CD4-positive, alpha-beta T cell (primary cell): ENCODE data around the gene BTBD19. TPM values are rescaled to one million over a fixed set of nuclear protein-coding genes. Genes with fewer than 3 reads are reported as not detected.
"Not testable (repeated sequence)": the region's sequence is repeated elsewhere in the genome, so short reads cannot be mapped to it uniquely, and the experiment has no call there.

Source experiments
- ATAC-seq: fragments of 200-7000 bp; cut with Tn5 transposase; one replicate; pipeline ENCODE4 v1.10.0; 2022; ENCODE audit warnings: mild to moderate bottlenecking; ENCODE audit not compliant: poor library complexity
- CTCF ChIA-PET: fragments of 350-600 bp; sonication (Branson Sonifier 250); formaldehyde crosslinking; loops from one replicate; lab custom pipeline; 2021; ENCODE audit warnings: antibody characterized with exemption, inconsistent platforms; lab: Charles Lee
- POLR2A ChIA-PET: fragments of 350-600 bp; sonication (Branson Sonifier 250); formaldehyde crosslinking; loops from one replicate; lab custom pipeline; 2021; ENCODE audit warnings: antibody characterized with exemption, inconsistent platforms; lab: Charles Lee
- DNase-seq, 14 experiments: peaks; one replicate each; pipeline ENCODE4 v3.0.0-alpha.2; 2013 to 2020; ENCODE audit warnings: mixed read lengths in 2 of 14
- H3K27ac ChIP-seq, 2 donors: one replicate each; pipeline versions ENCODE4 v1.5.1 to v1.7.0; 2013; ENCODE audit warnings: low read length in 2 of 2, low read depth in 1 of 2, mild to moderate bottlenecking in 1 of 2
- H3K27me3 ChIP-seq, 2 experiments: 1 replicate in 1 of 2; 2 replicates in 1 of 2; pipeline versions ENCODE4 v1.6.1 to v1.7.0; 2013; ENCODE audit warnings: low read length in 2 of 2, control low read depth in 1 of 2, mild to moderate bottlenecking in 1 of 2, moderate library complexity in 1 of 2; ENCODE audit not compliant: insufficient read depth in 2 of 2, control insufficient read depth in 1 of 2
- H3K36me3 ChIP-seq: one replicate; pipeline ENCODE4 v1.6.1; 2013; ENCODE audit warnings: low read length, control low read depth; ENCODE audit not compliant: insufficient read depth
- H3K4me1 ChIP-seq: one replicate; pipeline ENCODE4 v1.6.1; 2013; ENCODE audit warnings: low read length, control low read depth; ENCODE audit not compliant: insufficient read depth
- H3K4me3 ChIP-seq: one replicate; pipeline ENCODE4 v1.5.1; 2013; ENCODE audit warnings: mild to moderate bottlenecking, low read length, moderate library complexity
- H3K9me3 ChIP-seq, 2 experiments: 1 replicate in 1 of 2; 2 replicates in 1 of 2; pipeline versions ENCODE4 v1.6.1 to v1.7.0; 2013; ENCODE audit warnings: low read length in 2 of 2, mild to moderate bottlenecking in 2 of 2, control low read depth in 1 of 2, moderate library complexity in 1 of 2; ENCODE audit not compliant: control insufficient read depth in 1 of 2, insufficient read depth in 1 of 2
- H3K27ac Mint-ChIP-seq: one replicate; pipeline ENCODE4 v1.8.0; 2020; ENCODE audit warnings: mixed read lengths
- H3K27me3 Mint-ChIP-seq: one replicate; pipeline ENCODE4 v1.8.0; 2021; ENCODE audit warnings: mixed read lengths
- H3K36me3 Mint-ChIP-seq: one replicate; pipeline ENCODE4 v1.8.0; 2021; ENCODE audit warnings: low read depth, mixed read lengths
- H3K4me1 Mint-ChIP-seq: one replicate; pipeline ENCODE4 v1.8.0; 2021; ENCODE audit warnings: low read depth, mixed read lengths
- H3K4me3 Mint-ChIP-seq: one replicate; pipeline ENCODE4 v1.8.0; 2020; ENCODE audit warnings: mild to moderate bottlenecking, mixed read lengths
- H3K9me3 Mint-ChIP-seq: one replicate; pipeline ENCODE4 v1.8.0; 2020; ENCODE audit warnings: mixed read lengths
- intact Hi-C, 2 experiments: fragments of 100-400 bp; cut with DNase I in 1 of 2; cut with micrococcal nuclease in 1 of 2; formaldehyde crosslinking; loops; one replicate each; pipeline versions ENCODE4 v1.15.1 to v1.9.0; 2023 to 2025; cut with DNase I, micrococcal nuclease
- total RNA-seq, 174 experiments: library from RNA in 2 of 174; stranded (reverse) in 2 of 174; gene quantifications; one replicate each; pipeline ENCODE4 v1.2.3 and lab custom pipeline; 2021 to 2026
- TF ChIP-seq, protein P1 (sequence below): fragments of 200-600 bp; IDR thresholded peaks from one replicate; pipeline ENCODE4 v1.8.0; 2022; ENCODE audit warnings: antibody characterized with exemption, mild to moderate bottlenecking

The BTBD19 gene
- total RNA-seq, 2 experiments from 2014 or later: 35.9 to 36.5 TPM

DNA sequence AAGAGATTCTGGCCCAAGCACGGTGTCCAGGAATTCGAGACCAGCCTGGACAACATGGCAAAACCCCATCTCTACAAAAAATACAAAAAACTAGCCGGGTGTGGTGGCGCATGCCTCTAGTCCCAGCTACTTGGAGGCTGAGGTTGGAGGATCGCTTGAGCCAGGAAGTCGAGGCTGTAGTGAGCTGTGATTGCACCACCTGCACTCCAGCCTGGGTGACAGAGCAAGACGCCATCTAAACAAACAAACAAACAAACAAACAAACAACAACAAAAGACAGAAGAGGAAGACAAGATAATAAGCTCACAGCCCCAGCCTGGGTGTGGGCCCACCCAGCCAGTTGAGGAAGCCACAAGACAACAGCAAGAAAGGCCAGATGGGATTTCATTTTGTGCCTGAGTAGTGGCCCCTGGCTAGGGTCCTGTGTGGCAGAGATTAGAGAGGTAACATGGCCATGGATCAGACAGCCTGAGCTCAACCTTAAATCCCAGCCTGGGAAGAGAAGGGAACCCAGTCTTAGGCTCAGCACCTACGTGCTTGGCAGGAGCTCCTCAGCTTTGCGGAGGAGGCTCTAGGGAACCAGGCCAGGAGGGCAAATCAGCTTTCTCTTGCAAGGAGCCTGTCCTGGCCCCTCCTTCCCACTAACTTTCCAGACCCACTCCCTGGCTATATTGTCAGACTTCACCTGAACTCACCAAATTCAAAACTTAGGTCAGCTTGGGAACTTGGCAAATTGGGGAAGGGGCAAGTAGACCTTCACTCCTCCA is 15.4 kb upstream of the BTBD19 start:
- Histone ChIP-seq H3K27me3 (no peaks in the 10 kb centered on the region), H3K4me3 (no peak overlapping the region), H3K9me3 (no peaks in the 10 kb centered on the region), H3K4me1 (no peaks in the 10 kb centered on the region), H3K27ac (no peak overlapping the region), H3K36me3 (no peaks in the 10 kb centered on the region)
- Mint-ChIP-seq H3K9me3 (no peaks in the 10 kb centered on the region), H3K4me3 (no peak overlapping the region), H3K4me1 (peaks cover 4% of the 10 kb centered on the region), H3K36me3 (no peaks in the 10 kb centered on the region), H3K27ac (no peak overlapping the region), H3K27me3 (no peaks in the 10 kb centered on the region)
- CTCF ChIA-PET: interaction anchor here (0.7 to 2.2 kb wide), 10 partner anchors 8 to 700 kb away, joined by 3 to 6 read pairs (median 3); partner anchors contain the start of gene RNU5D-1
- intact Hi-C loops: loop anchor here in 1 of 2 experiments (2.0 to 10.0 kb wide), 3 partner anchors 92 to 506 kb away; partner anchors contain the start of gene ZSWIM5
- TF ChIP-seq, protein P1, sequence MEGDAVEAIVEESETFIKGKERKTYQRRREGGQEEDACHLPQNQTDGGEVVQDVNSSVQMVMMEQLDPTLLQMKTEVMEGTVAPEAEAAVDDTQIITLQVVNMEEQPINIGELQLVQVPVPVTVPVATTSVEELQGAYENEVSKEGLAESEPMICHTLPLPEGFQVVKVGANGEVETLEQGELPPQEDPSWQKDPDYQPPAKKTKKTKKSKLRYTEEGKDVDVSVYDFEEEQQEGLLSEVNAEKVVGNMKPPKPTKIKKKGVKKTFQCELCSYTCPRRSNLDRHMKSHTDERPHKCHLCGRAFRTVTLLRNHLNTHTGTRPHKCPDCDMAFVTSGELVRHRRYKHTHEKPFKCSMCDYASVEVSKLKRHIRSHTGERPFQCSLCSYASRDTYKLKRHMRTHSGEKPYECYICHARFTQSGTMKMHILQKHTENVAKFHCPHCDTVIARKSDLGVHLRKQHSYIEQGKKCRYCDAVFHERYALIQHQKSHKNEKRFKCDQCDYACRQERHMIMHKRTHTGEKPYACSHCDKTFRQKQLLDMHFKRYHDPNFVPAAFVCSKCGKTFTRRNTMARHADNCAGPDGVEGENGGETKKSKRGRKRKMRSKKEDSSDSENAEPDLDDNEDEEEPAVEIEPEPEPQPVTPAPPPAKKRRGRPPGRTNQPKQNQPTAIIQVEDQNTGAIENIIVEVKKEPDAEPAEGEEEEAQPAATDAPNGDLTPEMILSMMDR: no peak
- DNase-seq (no peak), ATAC-seq (no peak)
- POLR2A ChIA-PET: interaction anchor here (0.7 to 4.1 kb wide), 6 partner anchors 16 to 219 kb away, joined by 3 to 16 read pairs (median 4); partner anchors contain the start of genes HECTD3, RNU5D-1, RPS8 and UROD

DNA sequence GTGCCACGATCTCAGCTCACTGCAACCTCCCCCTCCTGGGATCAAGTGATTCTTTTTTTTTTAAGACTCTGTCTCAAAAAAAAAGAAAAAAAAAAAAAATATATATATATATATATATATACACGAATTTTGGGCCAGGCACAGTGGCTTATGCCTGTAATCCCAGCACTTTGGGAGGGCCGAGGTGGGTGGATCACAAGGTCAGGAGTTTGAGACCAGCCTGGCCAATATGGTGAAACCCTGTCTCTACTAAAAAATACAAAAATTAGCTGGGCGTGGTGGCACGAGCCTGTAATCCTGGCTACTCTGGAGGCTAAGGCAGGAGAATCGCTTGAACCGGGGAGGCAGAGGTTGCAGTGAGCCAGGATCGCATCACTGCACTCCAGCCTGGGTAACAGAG is 10.4 kb upstream of the BTBD19 start:
- peaks cover 11% of the 10 kb centered on the region for H3K36me3 ChIP-seq
- POLR2A ChIA-PET: interaction anchor here (1.8 to 16.3 kb wide), 4 partner anchors 14 to 67 kb away, joined by 4 to 599 read pairs (median 216); partner anchors contain the start of genes BTBD19, RNU5D-1 and RPS8
- H3K9me3 Mint-ChIP-seq, H3K27ac ChIP-seq, H3K4me3 Mint-ChIP-seq, H3K27me3 ChIP-seq, DNase-seq, H3K27me3 Mint-ChIP-seq, H3K9me3 ChIP-seq, ATAC-seq, H3K4me3 ChIP-seq: not testable (repeated sequence)
- CTCF ChIA-PET: interaction anchor here (2.5 kb wide), 1 partner anchor 22 kb away, joined by 49 read pairs; no protein-coding TSS in a partner anchor
- Mint-ChIP-seq H3K36me3 (peaks cover 30% of the 10 kb centered on the region), H3K4me1 (peaks cover 30% of the 10 kb centered on the region), H3K27ac (peak overlapping the region; percentile 86)
- intact Hi-C loops: loop anchor here in 1 of 2 experiments (2.0 to 10.0 kb wide), 3 partner anchors 37 to 407 kb away; partner anchors contain the start of gene ZSWIM5
- H3K4me1 ChIP-seq: peaks cover 27% of the 10 kb centered on the region

DNA sequence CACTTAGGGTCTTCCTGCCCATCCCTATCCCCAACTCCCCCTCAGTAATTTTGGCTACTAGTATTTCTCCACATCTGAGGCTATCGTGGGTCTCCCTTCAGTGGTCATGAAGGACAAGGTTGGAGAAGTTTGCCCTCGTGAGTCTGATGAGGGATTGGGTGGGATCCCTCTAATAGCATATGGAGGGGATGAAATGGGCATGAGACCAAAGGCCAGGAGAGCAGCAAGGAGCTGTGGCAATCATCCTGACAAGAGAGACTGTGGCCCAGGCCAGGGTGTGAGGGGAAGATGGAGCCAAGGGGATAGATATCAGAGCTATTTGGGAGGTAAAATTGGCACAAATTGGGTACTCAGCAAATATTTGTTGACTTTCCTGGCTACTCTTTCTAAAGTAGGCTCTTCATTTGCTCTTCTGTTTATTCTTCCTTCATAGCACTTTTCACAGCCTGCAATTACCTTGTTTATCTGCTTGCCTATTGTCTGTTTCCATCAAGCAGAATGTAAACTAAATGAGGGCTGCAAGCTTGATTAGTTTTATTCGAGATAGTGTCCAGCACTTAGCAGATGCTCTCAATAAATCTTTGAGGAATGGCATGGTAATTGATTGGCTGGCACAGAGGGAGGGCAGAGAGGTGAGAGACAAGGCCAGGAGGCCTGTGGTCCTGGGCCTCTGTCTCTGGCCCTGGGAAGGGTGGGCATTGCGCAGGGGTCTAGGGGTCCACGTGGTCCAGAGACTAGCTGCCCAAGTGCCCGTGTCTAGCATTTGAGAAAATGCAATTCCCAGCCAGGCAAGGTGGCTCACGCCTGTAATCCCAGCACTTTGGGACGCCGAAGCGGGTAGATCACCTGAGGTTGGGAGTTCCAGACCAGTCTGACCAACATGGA is 9.6 kb upstream of the BTBD19 start:
- peak overlapping the region in 1 of 2 donors; percentile 9 for H3K27ac ChIP-seq
- CTCF ChIA-PET: interaction anchor here (1.1 to 2.5 kb wide), 5 partner anchors 9 to 138 kb away, joined by 3 to 49 read pairs (median 14); partner anchors contain the start of gene RNU5D-1

More for the DNA sequence above, 9.6 kb upstream of the BTBD19 start:
- peaks cover 38% of the 10 kb centered on the region for H3K36me3 Mint-ChIP-seq
- TF ChIP-seq, protein P1: no peak
- peak overlapping the region; percentile 86 for H3K27ac Mint-ChIP-seq
- intact Hi-C loops: loop anchor here in 1 of 2 experiments (2.0 to 10.0 kb wide), 3 partner anchors 36 to 406 kb away; partner anchors contain the start of gene ZSWIM5
- no peaks in the 10 kb centered on the region for H3K9me3 Mint-ChIP-seq
- DNase-seq: peak in 3 of 14 experiments; percentile 5 to 48 (median 21)
- H3K4me3 Mint-ChIP-seq: no peak overlapping the region
- H3K27me3 Mint-ChIP-seq: no peaks in the 10 kb centered on the region
- ATAC-seq: no peak
- no peaks in the 10 kb centered on the region for H3K27me3 ChIP-seq
- no peak overlapping the region for H3K4me3 ChIP-seq
- H3K36me3 ChIP-seq: peaks cover 19% of the 10 kb centered on the region
- H3K4me1 Mint-ChIP-seq: peaks cover 35% of the 10 kb centered on the region
- POLR2A ChIA-PET: interaction anchor here (0.6 to 16.3 kb wide), 5 partner anchors 9 to 187 kb away, joined by 3 to 599 read pairs (median 9); partner anchors contain the start of genes BTBD19, EIF2B3 and RNU5D-1
- H3K4me1 ChIP-seq: peaks cover 35% of the 10 kb centered on the region
- H3K9me3 ChIP-seq: no peaks in the 10 kb centered on the region
